H1 (cell line): ENCODE measurements around the gene ADK.

ENCODE experiments used
- BRCA1 ChIP-seq: IDR thresholded peaks from 2 replicates; pipeline ENCODE4 v1.6.1; 2012; ENCODE audit warnings: low read depth, low read length, improper control_type of control experiment
- CTCF ChIP-seq, 3 experiments: IDR thresholded peaks; 1 replicate in 2 of 3; 2 replicates in 1 of 3; pipeline versions ENCODE4 v1.5.1 to v1.6.1; 2011; ENCODE audit warnings: low read length in 3 of 3, mild to moderate bottlenecking in 3 of 3, inconsistent platforms in 2 of 3, low read depth in 1 of 3, moderate library complexity in 1 of 3; ENCODE audit not compliant: insufficient read depth in 1 of 3; ENCODE audit errors: control extremely low read depth in 1 of 3
- E2F6 ChIP-seq: IDR thresholded peaks from 2 replicates; pipeline ENCODE4 v1.6.1; 2012; ENCODE audit warnings: inconsistent platforms
- POLR2A ChIP-seq, 2 experiments: IDR thresholded peaks; 1 replicate in 1 of 2; 2 replicates in 1 of 2; pipeline ENCODE4 v1.6.1; 2011; ENCODE audit warnings: low read depth in 2 of 2, low read length in 2 of 2, mild to moderate bottlenecking in 2 of 2; ENCODE audit errors: control extremely low read depth in 1 of 2
- POLR2AphosphoS5 ChIP-seq: IDR thresholded peaks from 2 replicates; pipeline ENCODE4 v1.6.1; 2011; ENCODE audit warnings: low read depth, low read length
- RNF2 ChIP-seq: fragments of 200-900, 300-1000 bp; sonication (generic); IDR thresholded peaks from 2 replicates; pipeline ENCODE4 v1.7.1; 2016; ENCODE audit warnings: borderline replicate concordance, low read depth, mild to moderate bottlenecking, antibody characterized with exemption, low read length; ENCODE audit not compliant: poor library complexity, severe bottlenecking; ENCODE audit errors: missing control alignments
- TAF7 ChIP-seq: optimal IDR thresholded peaks from 2 replicates; pipeline ENCODE3; 2011; ENCODE audit warnings: low read depth, mild to moderate bottlenecking, inconsistent platforms, low read length, moderate library complexity, borderline replicate concordance

GRCh38 chr10:74322565-74322964, 171.5 kb downstream of the ADK start:
- TF ChIP-seq POLR2A (IDR thresholded peaks at IDR 0.05; ENCODE audit: control extremely low read depth in 1 of 2, low read depth in 2 of 2, low read length in 2 of 2) (no peak), RNF2 (no peak), CTCF (IDR thresholded peaks at IDR 0.05; ENCODE audit: control extremely low read depth in 1 of 3, insufficient read depth in 1 of 3, low read depth in 1 of 3, low read length in 3 of 3) (no peak), POLR2AphosphoS5 (no peak), BRCA1 (no peak), TAF7 (no peak), E2F6 (no peak)
